ENCODE results near the gene TAS2R38.

GRCh38 chr7:141928146-141928844 lies 45.3 kb downstream of the TAS2R38 start:
- TF ChIP-seq CTCF (IDR thresholded peaks at IDR 0.05; ENCODE audit: insufficient read depth, low read depth, low read length), result no peak
- no peak for TF ChIP-seq EZH2 (IDR thresholded peaks at IDR 0.05; ENCODE audit: insufficient read depth, low read length)

All from astrocyte (in vitro differentiated cells and primary cell).